Vagina (tissue), 2 donors: Measurements from ENCODE around the gene GPC5.

Experiments
- CTCF ChIP-seq, 3 experiments: fragments of 450-650 bp in 2 of 3; fragments of 200-600 bp in 1 of 3; sonication (generic) in 1 of 3; IDR thresholded peaks; one replicate each; pipeline ENCODE4 v1.5.1; 2017 to 2019; ENCODE audit warnings: antibody characterized with exemption in 3 of 3, mild to moderate bottlenecking in 2 of 3, moderate library complexity in 2 of 3
- POLR2A ChIP-seq, 2 donors: fragments of 450-650 bp; IDR thresholded peaks; one replicate each; pipeline ENCODE4 v1.6.1; 2017; ENCODE audit warnings: antibody characterized with exemption in 2 of 2, mild to moderate bottlenecking in 2 of 2, moderate library complexity in 2 of 2
- POLR2AphosphoS5 ChIP-seq, 2 donors: sonication (generic); formaldehyde crosslinking; IDR thresholded peaks; one replicate each; pipeline ENCODE4 v1.9.0; 2017; ENCODE audit warnings: antibody characterized with exemption in 2 of 2, mild to moderate bottlenecking in 2 of 2, low read depth in 1 of 2; ENCODE audit not compliant: insufficient read depth in 1 of 2

- TF ChIP-seq POLR2AphosphoS5 (IDR thresholded peaks at IDR 0.05; ENCODE audit: insufficient read depth in 1 of 2, low read depth in 1 of 2): no peak
- no peak for TF ChIP-seq CTCF (IDR thresholded peaks at IDR 0.05)
- TF ChIP-seq POLR2A (IDR thresholded peaks at IDR 0.05): no peak
These were observed 1148.8 kb downstream of the GPC5 start for GRCh38 chr13:92547266-92547665.
